ENCODE data around the gene STUM.
"Not testable (repeated sequence)": the region's sequence is repeated elsewhere in the genome, so short reads cannot be mapped to it uniquely, and the experiment has no call there.

The STUM gene

GRCh38 chr1:226628612-226629155 is 80.1 kb downstream of the STUM start:
- DNase-seq: no peak

DNA sequence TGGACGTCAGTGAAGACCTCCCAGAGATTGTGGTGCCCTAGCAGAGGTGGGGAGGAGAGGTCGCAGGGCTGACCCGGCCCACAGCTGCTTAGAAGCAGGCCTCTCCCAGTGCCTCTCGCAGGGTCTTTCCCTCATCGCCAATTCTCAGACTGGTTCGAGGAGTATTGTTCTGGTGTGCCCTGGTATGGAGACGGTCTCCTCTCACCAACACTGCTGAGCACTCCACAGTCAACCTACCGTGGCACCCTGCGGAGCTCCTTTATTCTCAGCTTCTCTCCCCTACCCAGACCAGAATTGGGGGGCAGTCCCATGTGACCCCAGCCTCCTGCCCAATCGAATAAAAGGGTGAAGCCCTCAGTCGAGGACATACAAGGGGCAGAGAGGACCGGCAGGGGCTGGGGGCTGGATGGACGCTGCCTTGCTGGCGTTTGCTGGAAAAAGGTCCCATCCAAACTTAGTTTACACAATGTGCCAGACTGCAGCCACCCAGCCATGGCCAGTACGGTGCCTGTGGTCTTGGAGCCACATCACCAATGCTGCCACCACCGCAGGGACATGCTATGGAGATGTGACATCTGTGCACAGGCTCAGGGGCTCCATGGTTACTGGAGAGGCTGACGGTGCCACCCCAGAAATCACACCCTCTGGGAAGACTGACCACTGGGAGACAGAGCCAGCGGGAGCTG is 80.8 kb downstream of the STUM start:
- DNase-seq: no peak

DNA sequence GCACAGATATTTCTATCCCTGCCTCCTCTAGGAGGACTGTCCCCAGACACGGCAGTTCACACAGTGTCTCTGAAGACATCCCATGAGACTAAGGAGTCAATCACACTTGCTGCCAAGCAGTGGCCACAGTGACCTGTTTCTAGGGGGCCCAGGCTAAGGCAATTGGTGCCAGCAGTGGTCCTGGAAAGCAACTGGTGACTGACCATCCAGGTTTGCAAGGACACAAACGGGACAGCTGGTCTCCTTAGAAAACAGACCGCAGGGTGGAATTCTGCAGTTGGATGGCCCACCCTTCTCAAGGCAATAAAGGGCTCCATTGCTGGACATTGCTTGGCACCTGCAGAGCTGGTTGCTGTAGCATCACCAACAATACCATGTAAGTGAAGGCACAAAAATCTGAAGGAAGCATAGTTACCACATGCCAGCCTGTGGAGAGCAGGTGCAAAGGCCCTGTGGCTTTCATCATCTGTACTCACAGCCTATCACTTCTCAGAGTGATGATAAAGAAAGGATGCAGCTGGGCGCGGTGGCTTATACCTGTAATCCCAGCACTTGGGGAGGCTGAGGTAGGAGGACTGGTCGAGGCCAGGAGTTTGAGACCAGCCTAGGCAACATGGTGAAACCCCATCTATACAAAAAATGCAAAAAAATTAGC is 81.5 kb downstream of the STUM start:
- DNase-seq: no peak

- DNase-seq: no peak
These were observed 82.0 kb downstream of the STUM start for GRCh38 chr1:226630592-226630991.

DNA sequence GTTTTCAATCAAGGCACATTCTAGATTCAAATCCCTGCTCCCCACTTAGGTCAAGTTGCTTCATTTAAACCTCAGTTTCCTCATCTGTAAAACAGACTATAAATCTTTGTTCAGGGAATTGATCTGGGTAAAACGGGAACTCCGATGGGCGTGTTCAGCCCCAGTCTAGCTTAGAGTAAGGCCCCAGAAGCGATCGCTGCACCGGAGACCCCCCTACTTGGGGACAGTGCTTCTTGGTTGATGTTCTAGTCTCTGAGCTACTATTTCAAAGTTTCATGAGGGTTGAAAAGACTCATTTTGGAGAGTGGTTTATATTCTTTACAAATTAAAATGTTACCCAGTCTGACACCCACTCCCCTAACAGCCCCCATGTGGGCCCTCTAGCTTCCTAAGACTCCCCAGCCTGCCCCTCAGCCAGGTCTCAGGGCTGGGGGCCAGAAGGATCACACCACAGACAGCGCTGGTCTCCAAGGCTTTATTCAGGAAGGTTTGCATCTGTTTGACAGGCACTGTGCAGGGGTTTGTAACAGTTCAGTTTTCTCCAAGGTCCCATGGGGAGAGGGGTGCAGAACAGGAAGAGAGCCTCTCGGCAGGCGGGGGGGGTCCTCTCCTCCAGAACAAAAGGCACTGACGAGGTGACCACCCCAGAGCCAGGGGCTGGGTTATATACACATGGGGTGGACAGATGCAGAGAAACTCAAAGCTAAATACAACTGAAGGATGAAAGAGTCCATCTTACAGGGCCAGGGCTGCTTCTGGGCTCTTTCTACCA is 82.9 kb downstream of the STUM start:
- no peak for DNase-seq

DNA sequence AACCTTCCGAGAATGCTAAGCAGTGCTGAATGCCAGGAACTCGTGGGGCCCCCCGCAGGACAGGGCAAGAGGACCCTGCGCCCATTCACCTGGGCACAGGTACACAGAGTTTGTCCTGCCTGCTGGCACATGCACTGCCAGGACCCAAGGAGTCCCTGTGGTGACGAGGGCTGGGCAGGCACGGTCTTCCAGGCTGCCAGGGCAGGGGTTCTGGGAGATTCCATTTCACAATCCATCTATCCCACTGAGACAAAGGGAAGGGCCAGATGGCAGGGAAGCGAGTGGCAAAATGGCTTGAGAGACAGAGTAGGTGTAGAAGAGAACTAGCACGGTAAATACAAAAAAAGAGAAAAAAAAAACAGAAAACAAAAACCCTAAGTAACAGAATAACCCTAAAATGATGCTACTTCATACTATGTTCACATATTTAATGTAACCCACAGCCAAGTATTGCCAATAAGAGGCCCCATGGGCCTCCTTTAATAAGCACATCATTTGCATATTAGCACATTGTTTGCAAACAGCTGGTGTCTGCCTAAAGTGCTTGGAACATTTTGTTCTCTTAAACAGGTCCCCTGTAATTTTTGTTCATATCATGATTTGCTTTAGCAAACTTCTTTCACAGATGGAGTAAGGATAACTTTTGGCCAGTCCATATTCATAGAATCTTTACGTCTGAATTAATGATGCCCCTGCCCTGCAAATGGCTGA is 83.8 kb downstream of the STUM start:
- no peak for DNase-seq

DNA sequence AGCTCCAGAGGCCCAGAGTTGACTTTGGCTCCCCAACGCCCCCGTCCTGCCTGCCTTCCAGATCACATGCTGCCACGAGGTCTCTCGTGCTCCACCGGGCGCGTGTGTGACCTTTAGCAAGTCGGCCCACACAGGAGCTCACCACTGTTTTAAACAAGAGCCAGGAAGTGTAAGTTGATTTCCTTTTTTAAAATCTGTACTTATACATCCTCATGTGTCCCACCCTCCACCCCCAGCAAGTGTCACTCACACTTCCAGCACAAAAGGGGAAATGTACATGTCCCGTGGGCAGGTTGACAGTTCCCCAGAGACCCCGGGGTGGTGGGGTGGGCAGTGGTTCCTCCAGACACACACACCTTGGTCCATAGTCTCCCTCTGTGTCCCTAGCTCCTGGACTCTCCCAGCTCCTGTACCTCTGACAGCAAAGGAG is 84.4 kb downstream of the STUM start:
- DNase-seq: no peak

- DNase-seq: no peak
These were observed 85.1 kb downstream of the STUM start for GRCh38 chr1:226633541-226634165.

GRCh38 chr1:226634166-226634588 is 85.6 kb downstream of the STUM start:
- DNase-seq: no peak

GRCh38 chr1:226634611-226635246 is 86.2 kb downstream of the STUM start:
- no peak for DNase-seq

GRCh38 chr1:226635456-226635941 is 86.9 kb downstream of the STUM start:
- DNase-seq: no peak

- DNase-seq: no peak
These were observed 88.2 kb downstream of the STUM start for GRCh38 chr1:226636847-226637096.

- DNase-seq: no peak
These were observed 88.8 kb downstream of the STUM start for GRCh38 chr1:226637147-226637935.

DNA sequence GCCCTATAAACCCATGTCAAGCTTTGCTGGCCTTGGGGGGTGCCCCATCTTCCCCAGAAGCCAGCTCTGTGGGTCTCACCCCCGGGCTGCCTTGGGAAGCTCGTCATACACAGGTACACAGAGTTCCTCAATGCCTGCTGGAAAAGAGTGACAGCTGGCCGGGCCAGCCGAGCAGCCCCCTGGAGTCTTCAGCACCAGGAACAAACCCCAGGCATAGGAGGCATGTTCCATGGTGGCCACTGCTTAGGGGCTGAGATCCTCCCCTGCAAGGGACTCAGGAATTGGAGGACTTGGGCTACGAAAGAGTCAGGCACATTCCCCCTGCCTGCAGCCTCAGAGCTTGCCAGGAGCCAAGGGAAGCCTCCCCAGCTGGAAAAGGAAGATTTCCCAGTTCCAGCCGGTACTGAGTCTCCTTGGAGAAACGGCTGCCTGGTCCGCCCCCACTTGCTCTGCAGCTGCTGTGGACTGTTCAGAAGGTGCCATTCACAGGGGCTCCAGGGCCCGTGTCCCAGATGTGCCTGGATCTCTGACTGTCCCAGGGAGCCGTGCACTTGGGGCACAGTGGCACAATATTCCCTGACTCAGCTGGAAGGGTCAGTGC is 89.5 kb downstream of the STUM start:
- no peak for DNase-seq

DNA sequence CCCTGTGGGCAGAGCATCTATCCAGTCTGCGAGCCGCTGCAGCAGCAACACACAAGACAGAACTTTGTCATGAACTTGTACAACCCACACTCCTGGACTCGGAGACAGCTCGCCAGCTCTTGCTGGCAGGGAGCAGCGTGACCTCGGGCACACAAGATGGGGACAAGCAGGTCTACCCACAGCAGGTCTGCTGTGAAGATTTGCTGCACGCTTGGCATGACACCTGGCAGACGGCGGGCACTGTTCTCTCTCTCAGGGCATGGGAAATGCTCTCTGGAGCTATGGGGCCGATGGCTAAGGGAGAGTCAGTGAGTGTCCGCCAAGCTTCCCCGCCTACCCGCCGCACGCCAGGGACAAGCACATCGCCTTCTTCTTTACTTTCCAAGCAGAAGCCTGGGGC is 90.0 kb downstream of the STUM start:
- DNase-seq: no peak

- DNase-seq: not testable (repeated sequence)
These were observed 90.6 kb downstream of the STUM start for GRCh38 chr1:226639206-226639605.

GRCh38 chr1:226639631-226640061 is 91.1 kb downstream of the STUM start:
- DNase-seq: no peak

- no peak for DNase-seq
These were observed 92.0 kb downstream of the STUM start for GRCh38 chr1:226640321-226641136.

GRCh38 chr1:226641671-226642231 is 93.2 kb downstream of the STUM start:
- no peak for DNase-seq

DNA sequence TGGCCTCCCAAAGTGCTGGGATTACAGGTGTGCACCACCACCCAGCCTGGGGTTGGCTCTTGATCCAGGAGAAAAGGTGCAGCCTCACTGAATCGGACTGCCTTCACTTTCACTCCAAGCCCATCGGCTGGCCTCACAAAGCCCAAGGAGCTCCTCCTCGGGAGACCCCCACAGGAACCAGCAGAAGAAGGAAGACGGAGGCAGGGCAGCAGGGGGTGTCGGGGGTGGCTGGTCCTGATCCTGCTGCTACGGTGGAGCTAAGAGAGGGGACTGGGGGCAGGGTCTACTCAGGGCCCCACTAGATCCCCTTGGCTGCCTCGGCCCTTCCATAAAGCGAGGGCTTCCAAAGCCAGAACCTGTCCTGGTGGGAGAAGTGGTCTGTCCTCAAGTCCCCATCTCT is 93.9 kb downstream of the STUM start:
- no peak for DNase-seq
